ENCODE results near the gene CCDC183.

CCDC183 gene

DNA sequence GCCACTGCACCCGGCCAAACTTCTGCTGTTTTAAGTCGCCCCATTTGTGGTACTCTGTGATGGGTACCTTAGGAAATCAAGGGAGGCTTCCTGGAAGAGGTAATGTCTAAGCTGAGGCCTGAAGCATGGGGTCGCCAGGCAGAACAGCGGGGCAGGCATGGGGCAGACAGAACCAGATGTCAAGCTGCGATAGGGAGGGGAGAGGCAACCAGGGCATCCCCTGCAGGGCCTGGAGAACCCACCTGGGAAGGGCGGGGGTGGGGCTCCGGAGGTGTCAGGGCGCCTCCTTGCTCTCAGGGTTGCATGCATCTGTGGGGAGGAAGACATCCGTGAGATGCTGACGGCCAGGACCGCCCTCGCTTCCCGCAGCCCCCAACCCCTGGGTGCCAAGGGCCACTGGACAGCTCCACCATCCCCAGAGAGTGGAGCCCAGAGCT, 34.6 kb upstream of the CCDC183 start:
- Histone ChIP-seq H3K4me1 (ENCODE audit: control insufficient read depth, low read depth, low read length) (no peaks in the 10 kb centered on the region), H4K5ac (ENCODE audit: low read length) (no peak overlapping the region), H2BK15ac (replicated peaks; ENCODE audit: low read depth) (no peak overlapping the region), H2BK5ac (ENCODE audit: low read length) (no peak overlapping the region), H3K4me3 (ENCODE audit: low read length) (no peak overlapping the region), H3K56ac (ENCODE audit: low read length) (no peak overlapping the region), H4K8ac (ENCODE audit: low read depth, low read length) (no peak overlapping the region), H3K4me2 (ENCODE audit: low read length) (no peak overlapping the region), H3K4ac (ENCODE audit: low read depth, low read length) (no peak overlapping the region), H2AK5ac (ENCODE audit: low read length) (no peak overlapping the region), H3K9ac (ENCODE audit: low read length) (no peak overlapping the region), H2BK120ac (ENCODE audit: low read depth, low read length) (no peak overlapping the region), H3K23ac (ENCODE audit: low read length) (no peak overlapping the region), H3K27me3 (ENCODE audit: insufficient read depth, low read length, poor library complexity) (no peaks in the 10 kb centered on the region), H3K79me1 (ENCODE audit: low read length) (no peaks in the 10 kb centered on the region), H3K79me2 (ENCODE audit: control insufficient read depth, insufficient read depth, low read length) (no peaks in the 10 kb centered on the region), H3K18ac (ENCODE audit: low read length) (no peak overlapping the region), H3K36me3 (ENCODE audit: control insufficient read depth, insufficient read depth, low read length) (no peaks in the 10 kb centered on the region), H3K27ac (ENCODE audit: low read depth, low read length) (no peak overlapping the region)
- DNase-seq, result no peak
- WGBS (ENCODE audit: extremely low coverage, insufficient coverage, low lambda C conversion rate), result no CpG with 5 or more reads among the region's 13 CpGs

- H3K23ac ChIP-seq (ENCODE audit: low read length), result no peak overlapping the region
- DNase-seq, result no peak
- H3K79me1 ChIP-seq (ENCODE audit: low read length), result no peaks in the 10 kb centered on the region
- no peaks in the 10 kb centered on the region for H3K4me1 ChIP-seq (ENCODE audit: control insufficient read depth, low read depth, low read length)
- H2BK15ac ChIP-seq (replicated peaks; ENCODE audit: low read depth), result no peak overlapping the region
- no peaks in the 10 kb centered on the region for H3K36me3 ChIP-seq (ENCODE audit: control insufficient read depth, insufficient read depth, low read length)
- no peak overlapping the region for H3K9ac ChIP-seq (ENCODE audit: low read length)
- no peak overlapping the region for H4K8ac ChIP-seq (ENCODE audit: low read depth, low read length)
- no peak overlapping the region for H2BK5ac ChIP-seq (ENCODE audit: low read length)
- no CpG with 5 or more reads among the region's 17 CpGs for WGBS (ENCODE audit: extremely low coverage, insufficient coverage, low lambda C conversion rate)
- H4K5ac ChIP-seq (ENCODE audit: low read length), result no peak overlapping the region
- H3K4me3 ChIP-seq (ENCODE audit: low read length), result no peak overlapping the region
- no peak overlapping the region for H3K18ac ChIP-seq (ENCODE audit: low read length)
- no peak overlapping the region for H3K4me2 ChIP-seq (ENCODE audit: low read length)
- no peak overlapping the region for H3K4ac ChIP-seq (ENCODE audit: low read depth, low read length)
- H2AK5ac ChIP-seq (ENCODE audit: low read length), result no peak overlapping the region
- H3K27me3 ChIP-seq (ENCODE audit: insufficient read depth, low read length, poor library complexity), result no peaks in the 10 kb centered on the region
- H2BK120ac ChIP-seq (ENCODE audit: low read depth, low read length), result no peak overlapping the region
- no peak overlapping the region for H3K56ac ChIP-seq (ENCODE audit: low read length)
- H3K27ac ChIP-seq (ENCODE audit: low read depth, low read length), result no peak overlapping the region
- no peaks in the 10 kb centered on the region for H3K79me2 ChIP-seq (ENCODE audit: control insufficient read depth, insufficient read depth, low read length)
These were observed 33.9 kb upstream of the CCDC183 start for GRCh38 chr9:136762221-136762691.

DNA sequence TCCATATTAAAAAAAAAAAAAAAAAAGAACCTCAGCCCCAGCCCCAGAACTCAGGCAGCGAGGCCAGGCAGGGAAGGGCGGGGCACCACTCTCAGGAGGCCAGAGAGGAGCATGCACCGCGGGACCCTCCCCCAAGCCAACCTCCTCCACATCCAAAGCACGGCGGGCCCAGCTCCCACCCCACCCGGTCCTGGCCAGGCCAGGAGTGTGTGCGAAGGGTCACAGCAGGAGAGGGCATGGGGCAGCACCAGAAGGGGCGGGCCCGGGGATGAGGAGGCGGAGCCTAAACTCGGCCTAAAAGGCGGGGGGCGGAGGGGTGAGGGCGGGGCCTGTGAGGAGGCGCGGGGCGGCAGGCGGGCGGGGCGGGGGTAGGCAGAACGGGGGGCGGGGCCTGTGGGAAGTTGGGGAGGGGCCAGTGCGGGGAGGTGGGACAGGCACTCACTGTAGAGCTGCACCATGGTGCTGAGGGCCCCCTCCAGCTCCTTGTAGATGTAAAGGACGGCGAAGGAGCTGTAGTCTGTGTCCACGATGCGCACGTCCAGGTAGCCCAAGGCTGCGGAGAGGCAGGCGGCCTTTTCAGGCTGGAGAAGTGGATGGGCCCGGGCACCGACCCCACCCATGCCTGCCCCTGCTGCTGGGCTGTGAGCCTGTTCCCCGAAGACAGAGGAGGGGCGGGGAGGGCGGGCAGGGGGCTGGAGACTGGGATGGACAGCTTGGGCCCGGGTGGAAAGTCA, 33.1 kb upstream of the CCDC183 start:
- Histone ChIP-seq H3K36me3 (ENCODE audit: control insufficient read depth, insufficient read depth, low read length) (no peaks in the 10 kb centered on the region), H2BK15ac (replicated peaks; ENCODE audit: low read depth) (no peak overlapping the region), H4K8ac (ENCODE audit: low read depth, low read length) (no peak overlapping the region), H2BK5ac (ENCODE audit: low read length) (no peak overlapping the region), H3K79me2 (ENCODE audit: control insufficient read depth, insufficient read depth, low read length) (no peaks in the 10 kb centered on the region), H2BK120ac (ENCODE audit: low read depth, low read length) (no peak overlapping the region), H3K4me2 (ENCODE audit: low read length) (no peak overlapping the region), H3K27me3 (ENCODE audit: insufficient read depth, low read length, poor library complexity) (no peaks in the 10 kb centered on the region), H3K27ac (ENCODE audit: low read depth, low read length) (no peak overlapping the region), H3K18ac (ENCODE audit: low read length) (no peak overlapping the region), H3K4me1 (ENCODE audit: control insufficient read depth, low read depth, low read length) (no peaks in the 10 kb centered on the region), H3K23ac (ENCODE audit: low read length) (no peak overlapping the region), H3K56ac (ENCODE audit: low read length) (peak overlapping the region; percentile 85), H4K5ac (ENCODE audit: low read length) (no peak overlapping the region), H3K4ac (ENCODE audit: low read depth, low read length) (no peak overlapping the region), H3K9ac (ENCODE audit: low read length) (peak overlapping the region; percentile 57), H2AK5ac (ENCODE audit: low read length) (no peak overlapping the region), H3K79me1 (ENCODE audit: low read length) (no peaks in the 10 kb centered on the region), H3K4me3 (ENCODE audit: low read length) (no peak overlapping the region)
- WGBS (ENCODE audit: extremely low coverage, insufficient coverage, low lambda C conversion rate), result no CpG with 5 or more reads among the region's 37 CpGs
- peak; percentile 95 for DNase-seq

DNA sequence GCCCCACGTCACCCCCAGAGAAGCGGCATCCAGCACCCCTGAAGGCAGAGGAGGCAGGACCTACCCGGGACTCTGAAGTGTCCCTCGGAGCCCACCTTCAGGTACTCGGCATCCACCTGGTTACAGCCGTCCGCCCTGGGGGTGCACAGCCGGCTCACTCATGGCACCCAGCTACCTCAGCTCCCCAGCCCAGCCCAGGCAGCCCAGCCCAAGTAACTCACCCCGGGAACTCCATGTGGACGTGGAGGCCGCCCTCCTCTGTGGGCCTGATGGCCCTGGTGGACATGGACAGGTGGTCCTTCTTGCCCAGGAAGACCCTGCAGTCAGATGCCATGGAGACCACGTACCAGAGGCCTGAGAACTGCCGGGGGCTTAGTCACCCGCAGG, 32.5 kb upstream of the CCDC183 start:
- no peak overlapping the region for H3K23ac ChIP-seq (ENCODE audit: low read length)
- no peak overlapping the region for H2BK5ac ChIP-seq (ENCODE audit: low read length)
- no peak overlapping the region for H2BK15ac ChIP-seq (replicated peaks; ENCODE audit: low read depth)
- no peaks in the 10 kb centered on the region for H3K27me3 ChIP-seq (ENCODE audit: insufficient read depth, low read length, poor library complexity)
- H3K79me1 ChIP-seq (ENCODE audit: low read length), result no peaks in the 10 kb centered on the region
- H3K4me2 ChIP-seq (ENCODE audit: low read length), result no peak overlapping the region
- no peak overlapping the region for H3K4me3 ChIP-seq (ENCODE audit: low read length)
- no peak for DNase-seq
- H3K4ac ChIP-seq (ENCODE audit: low read depth, low read length), result no peak overlapping the region
- H3K18ac ChIP-seq (ENCODE audit: low read length), result no peak overlapping the region
- peak overlapping the region; percentile 34 for H3K56ac ChIP-seq (ENCODE audit: low read length)
- no peak overlapping the region for H3K27ac ChIP-seq (ENCODE audit: low read depth, low read length)
- no peak overlapping the region for H4K8ac ChIP-seq (ENCODE audit: low read depth, low read length)
- H3K36me3 ChIP-seq (ENCODE audit: control insufficient read depth, insufficient read depth, low read length), result no peaks in the 10 kb centered on the region
- WGBS (ENCODE audit: extremely low coverage, insufficient coverage, low lambda C conversion rate), result no CpG with 5 or more reads among the region's 14 CpGs
- H3K79me2 ChIP-seq (ENCODE audit: control insufficient read depth, insufficient read depth, low read length), result no peaks in the 10 kb centered on the region
- no peak overlapping the region for H4K5ac ChIP-seq (ENCODE audit: low read length)
- H3K9ac ChIP-seq (ENCODE audit: low read length), result no peak overlapping the region
- no peak overlapping the region for H2BK120ac ChIP-seq (ENCODE audit: low read depth, low read length)
- H2AK5ac ChIP-seq (ENCODE audit: low read length), result no peak overlapping the region
- H3K4me1 ChIP-seq (ENCODE audit: control insufficient read depth, low read depth, low read length), result no peaks in the 10 kb centered on the region

GRCh38 chr9:136764301-136764891, 31.7 kb upstream of the CCDC183 start, which contains the start of gene LCN15:
TSS of gene LCN15 (minus strand) at chr9:136764518. CDS start at chr9:136764488, 30 bp downstream.
- Histone ChIP-seq H2BK120ac (ENCODE audit: low read depth, low read length) (no peak within 1 kb of the TSS), H2AK5ac (ENCODE audit: low read length) (no peak within 1 kb of the TSS), H4K5ac (ENCODE audit: low read length) (no peak within 1 kb of the TSS), H3K4me1 (ENCODE audit: control insufficient read depth, low read depth, low read length) (no peaks in the 10 kb centered on the region), H4K8ac (ENCODE audit: low read depth, low read length) (no peak within 1 kb of the TSS), H3K79me2 (ENCODE audit: control insufficient read depth, insufficient read depth, low read length) (no peaks in the 10 kb centered on the region), H2BK15ac (replicated peaks; ENCODE audit: low read depth) (no peak within 1 kb of the TSS), H2BK5ac (ENCODE audit: low read length) (no peak within 1 kb of the TSS), H3K9ac (ENCODE audit: low read length) (no peak within 1 kb of the TSS), H3K18ac (ENCODE audit: low read length) (no peak within 1 kb of the TSS), H3K27me3 (ENCODE audit: insufficient read depth, low read length, poor library complexity) (no peaks in the 10 kb centered on the region), H3K79me1 (ENCODE audit: low read length) (no peaks in the 10 kb centered on the region), H3K4me2 (ENCODE audit: low read length) (no peak within 1 kb of the TSS), H3K4ac (ENCODE audit: low read depth, low read length) (no peak within 1 kb of the TSS), H3K23ac (ENCODE audit: low read length) (no peak within 1 kb of the TSS), H3K36me3 (ENCODE audit: control insufficient read depth, insufficient read depth, low read length) (no peaks in the 10 kb centered on the region), H3K56ac (ENCODE audit: low read length) (peak within 1 kb of the TSS; percentile 34), H3K4me3 (ENCODE audit: low read length) (no peak within 1 kb of the TSS), H3K27ac (ENCODE audit: low read depth, low read length) (no peak within 1 kb of the TSS)
- DNase-seq, result no peak
- WGBS (ENCODE audit: extremely low coverage, insufficient coverage, low lambda C conversion rate), result no CpG with 5 or more reads among the region's 14 CpGs
